Thoracic aorta endothelial cell (primary cell): ENCODE measurements around the gene CCDC152. TPM values are rescaled to one million over a fixed set of nuclear protein-coding genes. Genes with fewer than 3 reads are reported as not detected.

ENCODE experiments used
- total RNA-seq: library from RNA; depleted of rRNA; stranded (reverse); fragments of >200 nt; gene quantifications from 2 replicates; pipeline ENCODE4 v1.2.3, GENCODE V29; 2012

CCDC152 gene
- 3.7 and 4.0 TPM in 2 replicates for total RNA-seq

GRCh38 chr5:42756606-42757601 lies at the start of gene CCDC152:
Gene CCDC152, plus strand, starts transcription at chr5:42756818. Its CDS starts 2,304 bp downstream, at chr5:42759122.

GRCh38 chr5:42811591-42812446 lies 55.2 kb downstream of the CCDC152 start, which contains the start of gene SELENOP:
Gene SELENOP, minus strand, starts transcription at chr5:42811892. Its CDS starts 3,539 bp downstream, at chr5:42808353.

Other genes starting within 250 kb of the CCDC152 start
- 0.66 and 3.4 TPM in 2 replicates for gene SELENOP, start 55.1 kb downstream of the CCDC152 start, total RNA-seq